CD4-positive, alpha-beta memory T cell (primary cell): ENCODE data around the gene RASGRF1. TPM values are rescaled to one million over a fixed set of nuclear protein-coding genes. Genes with fewer than 3 reads are reported as not detected.

Experiments used
- CTCF ChIA-PET: fragments of 350-600 bp; sonication (Branson Sonifier 250); formaldehyde crosslinking; loops from one replicate; lab custom pipeline; 2021; ENCODE audit warnings: inconsistent platforms; ENCODE audit not compliant: partially characterized antibody; lab: Charles Lee
- POLR2A ChIA-PET: fragments of 350-600 bp; sonication (Branson Sonifier 250); formaldehyde crosslinking; loops from one replicate; lab custom pipeline; 2021; ENCODE audit not compliant: partially characterized antibody; lab: Charles Lee
- DNase-seq, 5 donors: peaks; one replicate each; pipeline versions ENCODE4 v3.0.0 to v3.0.0-alpha.2; 2020 to 2022; ENCODE audit warnings: mixed read lengths in 1 of 5
- H3K27ac ChIP-seq: one replicate; pipeline ENCODE4 v1.7.0; 2013; ENCODE audit warnings: low read depth, low read length
- H3K27me3 ChIP-seq: 2 replicates; pipeline ENCODE4 v1.7.0; 2013; ENCODE audit warnings: mild to moderate bottlenecking, low read length, moderate library complexity; ENCODE audit not compliant: insufficient read depth
- H3K36me3 ChIP-seq: 2 replicates; pipeline ENCODE4 v1.7.0; 2013; ENCODE audit warnings: mild to moderate bottlenecking, low read length, moderate library complexity; ENCODE audit not compliant: insufficient read depth
- H3K4me1 ChIP-seq: 2 replicates; pipeline ENCODE4 v1.7.0; 2013; ENCODE audit warnings: mild to moderate bottlenecking, low read length, moderate library complexity; ENCODE audit not compliant: insufficient read depth
- H3K4me3 ChIP-seq, 2 donors: one replicate each; pipeline ENCODE4 v1.7.0; 2013; ENCODE audit warnings: low read length in 2 of 2, mild to moderate bottlenecking in 1 of 2
- H3K9me3 ChIP-seq, 2 donors: one replicate each; pipeline ENCODE4 v1.7.0; 2013; ENCODE audit warnings: low read length in 2 of 2, control low read depth in 1 of 2; ENCODE audit not compliant: control insufficient read depth in 1 of 2
- H3K27ac Mint-ChIP-seq, 7 donors: one replicate each; pipeline ENCODE4 v1.8.0; 2020 to 2021; ENCODE audit warnings: mixed read lengths in 7 of 7, mild to moderate bottlenecking in 6 of 7, inconsistent platforms in 3 of 7, moderate library complexity in 3 of 7
- H3K27me3 Mint-ChIP-seq, 2 donors: one replicate each; pipeline ENCODE4 v1.8.0; 2020 to 2021; ENCODE audit warnings: mixed read lengths in 2 of 2
- H3K36me3 Mint-ChIP-seq, 2 donors: one replicate each; pipeline ENCODE4 v1.8.0; 2020 to 2021; ENCODE audit warnings: mixed read lengths in 2 of 2, inconsistent platforms in 1 of 2, mild to moderate bottlenecking in 1 of 2
- H3K4me1 Mint-ChIP-seq, 4 donors: one replicate each; pipeline ENCODE4 v1.8.0; 2020 to 2021; ENCODE audit warnings: mixed read lengths in 4 of 4, mild to moderate bottlenecking in 1 of 4
- H3K4me3 Mint-ChIP-seq, 8 donors: one replicate each; pipeline ENCODE4 v1.8.0; 2020 to 2021; ENCODE audit warnings: mixed read lengths in 8 of 8, mild to moderate bottlenecking in 7 of 8, moderate library complexity in 6 of 8, inconsistent platforms in 3 of 8
- H3K9me3 Mint-ChIP-seq, 8 donors: one replicate each; pipeline ENCODE4 v1.8.0; 2020 to 2021; ENCODE audit warnings: mixed read lengths in 8 of 8, mild to moderate bottlenecking in 5 of 8, inconsistent platforms in 3 of 8, moderate library complexity in 1 of 8
- intact Hi-C: fragments of 100-400 bp; cut with micrococcal nuclease; formaldehyde crosslinking; loops from one replicate; pipeline ENCODE4 v1.15.1; 2023
- polyA plus RNA-seq, 2 donors: library from polyadenylated mRNA; unstranded; fragments of 300-500 nt; fragmentation: Illumina TruSeq; gene quantifications; one replicate each; pipeline ENCODE4 v1.2.3, GENCODE V29; 2021
- total RNA-seq, 2 experiments: library from RNA; stranded (reverse); gene quantifications; one replicate each; pipeline ENCODE4 v1.2.3, GENCODE V29; 2021

Gene RASGRF1
- total and polyA plus RNA-seq, 4 experiments from 2014 or later, result not detected

DNA sequence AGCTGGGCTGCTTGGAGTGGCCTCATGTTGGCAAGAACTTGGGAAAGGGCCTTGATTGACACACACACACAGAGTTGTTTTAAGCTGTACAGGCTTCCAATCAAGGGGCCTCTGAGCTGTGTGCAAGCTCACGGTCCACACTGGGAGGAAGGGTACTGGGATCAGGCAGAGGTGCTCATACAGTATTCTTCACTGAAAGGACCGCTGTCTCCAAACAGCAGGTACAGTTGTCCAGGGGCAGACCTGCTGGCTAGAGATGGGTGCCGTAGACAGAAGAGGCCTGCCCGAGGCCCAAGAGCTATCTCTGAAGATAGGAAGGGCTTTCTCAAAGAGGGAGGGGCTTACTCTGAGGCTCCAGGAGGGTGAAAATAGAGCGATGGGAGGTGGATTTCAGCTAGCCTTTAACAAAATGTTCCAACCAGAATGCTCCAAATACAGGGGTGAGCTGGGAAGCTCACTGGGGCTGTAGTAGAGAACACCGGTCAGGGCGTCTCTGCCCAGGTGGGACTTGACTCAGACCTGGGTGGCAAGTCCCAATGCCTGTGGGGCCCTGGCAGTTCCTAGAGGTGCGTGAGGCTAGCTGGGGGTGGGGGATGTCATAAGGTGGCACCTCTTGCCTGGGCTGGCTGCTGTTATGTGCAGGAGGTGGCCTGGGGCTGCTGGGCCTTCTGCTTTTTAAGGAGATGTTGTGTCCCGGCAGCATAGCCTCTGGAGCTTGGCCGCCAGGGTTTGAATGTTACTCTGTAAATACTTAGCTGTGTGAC, 42.7 kb downstream of the RASGRF1 start:
- peaks cover 6 to 10% of the 10 kb centered on the region in 2 donors for H3K27me3 Mint-ChIP-seq
- peaks cover 4 to 16% (median 12%) of the 10 kb centered on the region in 8 donors for H3K9me3 Mint-ChIP-seq
- intact Hi-C loops, result no loop called here
- no peaks in the 10 kb centered on the region for H3K36me3 ChIP-seq
- no peaks in the 10 kb centered on the region for H3K4me1 Mint-ChIP-seq
- H3K36me3 Mint-ChIP-seq, result no peaks in the 10 kb centered on the region
- H3K9me3 ChIP-seq, result peaks cover 0 to under 1% of the 10 kb centered on the region in 2 donors
- CTCF ChIA-PET, result interaction anchor here (2.4 kb wide), 1 partner anchor 20 kb away, joined by 8 read pairs; no protein-coding TSS in a partner anchor
- POLR2A ChIA-PET, result no interaction called here
- no peaks in the 10 kb centered on the region for H3K27me3 ChIP-seq
- no peak overlapping the region for H3K27ac ChIP-seq
- H3K27ac Mint-ChIP-seq, result no peak overlapping the region
- DNase-seq, result no peak
- H3K4me1 ChIP-seq, result no peaks in the 10 kb centered on the region
- no peak overlapping the region for H3K4me3 ChIP-seq
- H3K4me3 Mint-ChIP-seq, result no peak overlapping the region

DNA sequence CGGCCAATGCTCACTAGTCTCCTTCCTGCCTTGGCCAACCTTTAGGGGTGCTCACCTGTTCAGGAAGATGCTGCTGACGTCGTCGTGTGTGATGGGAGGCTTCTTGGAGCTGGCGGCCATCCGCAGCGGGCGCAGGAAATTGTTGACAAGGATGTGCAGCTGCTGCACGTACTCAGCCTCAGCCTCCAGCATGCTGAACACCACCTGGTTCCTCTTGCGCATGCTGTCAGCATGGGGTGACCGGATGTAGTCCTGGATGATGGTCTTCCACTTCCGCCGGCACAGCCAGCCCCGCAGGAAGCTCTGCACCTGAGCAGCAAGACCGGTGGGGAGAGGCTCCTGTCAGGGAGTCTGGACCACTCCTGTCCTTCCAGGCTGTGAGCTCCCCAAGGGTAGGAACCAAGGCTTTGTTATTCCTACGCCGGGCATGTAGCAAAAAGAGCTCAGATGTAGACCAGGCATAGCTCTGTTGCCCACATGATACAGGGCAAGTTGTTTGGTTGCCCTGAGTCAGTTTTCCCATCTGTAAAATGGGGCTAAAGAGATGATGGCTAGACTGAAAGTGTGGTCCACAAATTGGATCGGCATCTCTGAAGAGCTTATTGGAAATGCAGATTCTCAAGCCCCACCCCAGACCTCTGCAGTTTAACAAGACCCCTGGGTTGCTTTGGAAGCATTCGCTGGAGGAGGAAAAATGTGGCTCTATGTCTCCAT, 43.7 kb downstream of the RASGRF1 start:
- H3K4me1 Mint-ChIP-seq, result no peaks in the 10 kb centered on the region
- DNase-seq, result no peak
- H3K27ac Mint-ChIP-seq, result no peak overlapping the region
- no peak overlapping the region for H3K27ac ChIP-seq
- H3K4me1 ChIP-seq, result no peaks in the 10 kb centered on the region
- intact Hi-C loops, result no loop called here
- no peak overlapping the region for H3K4me3 ChIP-seq
- H3K27me3 Mint-ChIP-seq, result peaks cover 7 to 10% of the 10 kb centered on the region in 2 donors
- no peak overlapping the region for H3K4me3 Mint-ChIP-seq
- ChIA-PET POLR2A (no interaction called here), CTCF (interaction anchor here (2.4 kb wide), 1 partner anchor 19 kb away, joined by 8 read pairs; no protein-coding TSS in a partner anchor)
- no peaks in the 10 kb centered on the region for H3K36me3 ChIP-seq
- peaks cover 4 to 22% (median 13%) of the 10 kb centered on the region in 8 donors for H3K9me3 Mint-ChIP-seq
- no peaks in the 10 kb centered on the region for H3K27me3 ChIP-seq
- peaks cover 0 to 5% of the 10 kb centered on the region in 2 donors for H3K9me3 ChIP-seq
- no peaks in the 10 kb centered on the region for H3K36me3 Mint-ChIP-seq

DNA sequence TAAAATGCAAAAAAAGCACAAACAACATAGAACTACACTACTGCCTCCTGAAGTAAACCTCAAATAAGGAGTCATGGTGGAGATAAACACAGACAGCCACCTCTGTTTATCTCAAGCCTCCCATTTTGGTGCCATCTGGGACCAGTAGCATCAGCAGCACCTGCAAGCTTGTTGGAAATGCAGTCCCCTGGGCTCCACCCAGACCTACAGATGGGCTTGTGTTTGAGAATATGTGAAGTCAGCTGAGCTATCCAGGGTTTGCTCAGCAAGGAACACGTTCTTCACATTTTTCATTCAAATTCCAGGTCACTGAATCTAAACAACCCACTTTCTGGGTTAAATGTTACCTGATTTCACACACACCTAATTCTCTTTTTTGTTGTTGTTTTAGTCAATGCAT, 45.5 kb downstream of the RASGRF1 start:
- no peak overlapping the region for H3K4me3 ChIP-seq
- Mint-ChIP-seq H3K27me3 (peaks cover 11 to 14% of the 10 kb centered on the region in 2 donors), H3K36me3 (no peaks in the 10 kb centered on the region), H3K27ac (no peak overlapping the region), H3K4me1 (no peaks in the 10 kb centered on the region), H3K4me3 (no peak overlapping the region), H3K9me3 (peaks cover 4 to 23% (median 15%) of the 10 kb centered on the region in 8 donors)
- H3K9me3 ChIP-seq, result peaks cover 0 to 5% of the 10 kb centered on the region in 2 donors
- ChIA-PET CTCF (no interaction called here), POLR2A (no interaction called here)
- intact Hi-C loops, result no loop called here
- no peaks in the 10 kb centered on the region for H3K27me3 ChIP-seq
- DNase-seq, result no peak
- H3K27ac ChIP-seq, result no peak overlapping the region
- no peaks in the 10 kb centered on the region for H3K36me3 ChIP-seq
- H3K4me1 ChIP-seq, result no peaks in the 10 kb centered on the region

DNA sequence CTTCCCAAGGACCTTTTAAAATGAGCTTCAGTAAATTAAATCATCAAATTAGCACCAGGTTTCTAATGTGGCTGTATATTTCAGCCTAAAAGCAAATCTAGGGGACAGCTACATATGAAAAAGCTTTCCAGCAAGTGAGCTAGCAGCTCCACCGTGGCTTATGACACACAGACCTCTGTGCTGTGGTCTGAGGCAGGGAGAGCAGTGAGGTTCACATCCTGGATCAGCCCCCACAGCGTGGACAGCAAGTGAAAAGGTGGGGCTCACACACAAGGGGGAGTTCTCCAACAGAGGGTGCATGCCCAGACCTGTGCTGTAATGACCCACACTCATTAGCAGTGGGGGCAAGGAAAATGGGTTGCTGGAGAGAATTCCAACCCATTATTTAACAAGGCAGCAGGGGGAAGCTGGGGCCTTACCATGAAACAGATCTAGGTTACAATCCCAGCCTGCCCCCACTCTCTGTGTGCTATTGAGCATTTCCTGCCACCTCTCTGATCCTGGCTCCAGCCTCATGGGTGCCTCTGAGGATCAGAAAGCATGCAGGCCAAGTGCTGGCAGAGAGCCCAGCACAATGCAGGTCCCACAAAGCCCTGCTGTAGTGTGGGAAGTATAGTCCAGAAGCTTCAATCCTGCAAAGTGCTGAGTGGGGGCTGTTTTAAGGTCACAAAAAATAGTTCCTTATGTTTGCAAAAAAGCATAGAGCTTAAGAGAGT, 48.2 kb downstream of the RASGRF1 start:
- POLR2A ChIA-PET, result no interaction called here
- DNase-seq, result no peak
- H3K9me3 Mint-ChIP-seq, result peaks cover 4 to 23% (median 15%) of the 10 kb centered on the region in 8 donors
- Histone ChIP-seq H3K4me1 (no peaks in the 10 kb centered on the region), H3K36me3 (no peaks in the 10 kb centered on the region), H3K4me3 (no peak overlapping the region), H3K9me3 (peaks cover 0 to 5% of the 10 kb centered on the region in 2 donors), H3K27me3 (no peaks in the 10 kb centered on the region), H3K27ac (no peak overlapping the region)
- H3K4me3 Mint-ChIP-seq, result no peak overlapping the region
- H3K36me3 Mint-ChIP-seq, result no peaks in the 10 kb centered on the region
- CTCF ChIA-PET, result interaction anchor here (0.6 to 1.8 kb wide), 2 partner anchors 14 to 16 kb away, joined by 3 to 5 read pairs; no protein-coding TSS in a partner anchor
- no peaks in the 10 kb centered on the region for H3K4me1 Mint-ChIP-seq
- H3K27me3 Mint-ChIP-seq, result peaks cover 13% of the 10 kb centered on the region in 2 donors
- H3K27ac Mint-ChIP-seq, result no peak overlapping the region
- intact Hi-C loops, result no loop called here

DNA sequence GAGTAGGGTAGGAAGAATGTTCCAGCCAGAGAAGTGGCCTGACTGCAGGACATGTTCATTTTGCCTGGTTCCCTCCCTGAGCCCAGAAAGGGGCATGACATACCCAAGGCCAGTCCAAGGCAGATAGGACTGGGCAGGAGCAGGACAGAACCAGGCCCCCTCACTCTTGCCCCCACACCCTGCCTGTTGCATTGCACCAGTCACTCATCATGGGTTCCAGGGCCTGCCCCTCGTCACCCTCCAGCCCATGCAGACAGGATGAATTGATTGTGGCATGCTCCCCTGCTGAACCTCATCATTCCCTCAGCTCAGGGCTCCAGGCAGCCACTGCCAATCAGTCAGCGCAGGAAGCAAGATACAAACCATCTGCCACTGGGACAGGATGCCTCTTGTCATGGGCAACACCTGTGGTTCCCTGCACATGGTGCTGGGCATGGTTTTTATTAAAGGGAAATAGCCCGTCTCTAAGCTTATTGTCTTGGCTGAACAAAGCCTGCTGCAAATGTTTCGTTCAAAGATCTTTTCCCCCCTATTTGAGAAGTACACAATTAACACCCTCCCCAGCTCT, 48.9 kb downstream of the RASGRF1 start:
- intact Hi-C loops, result no loop called here
- no peak overlapping the region for H3K4me3 Mint-ChIP-seq
- H3K27me3 Mint-ChIP-seq, result peaks cover 18 to 19% of the 10 kb centered on the region in 2 donors
- ChIA-PET POLR2A (no interaction called here), CTCF (interaction anchor here (0.6 to 1.8 kb wide), 2 partner anchors 13 to 16 kb away, joined by 3 to 5 read pairs; no protein-coding TSS in a partner anchor)
- no peaks in the 10 kb centered on the region for H3K36me3 Mint-ChIP-seq
- no peaks in the 10 kb centered on the region for H3K36me3 ChIP-seq
- no peak for DNase-seq
- no peak overlapping the region for H3K27ac ChIP-seq
- H3K27me3 ChIP-seq, result no peaks in the 10 kb centered on the region
- peaks cover 4 to 23% (median 15%) of the 10 kb centered on the region in 8 donors for H3K9me3 Mint-ChIP-seq
- H3K4me1 Mint-ChIP-seq, result no peaks in the 10 kb centered on the region
- peaks cover 0 to 5% of the 10 kb centered on the region in 2 donors for H3K9me3 ChIP-seq
- H3K4me3 ChIP-seq, result no peak overlapping the region
- no peak overlapping the region for H3K27ac Mint-ChIP-seq
- no peaks in the 10 kb centered on the region for H3K4me1 ChIP-seq

DNA sequence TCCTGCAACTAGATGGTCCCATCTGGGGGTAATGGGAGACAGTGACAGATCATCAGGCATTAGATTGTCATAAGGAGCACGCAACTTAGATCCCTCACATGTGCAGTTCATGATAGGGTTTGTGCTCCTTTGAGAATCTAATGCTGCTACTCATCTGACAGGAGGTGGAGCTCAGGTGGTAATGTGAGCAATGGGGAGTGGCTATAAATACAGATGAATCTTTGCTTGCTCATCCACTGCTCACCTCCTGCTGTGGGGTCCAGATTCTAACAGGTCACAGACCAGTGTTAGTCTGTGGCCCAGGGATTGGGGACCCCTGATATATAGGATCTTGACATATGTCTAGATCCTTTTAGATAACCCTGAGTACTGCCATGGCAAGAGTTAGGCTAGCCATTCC, 52.7 kb downstream of the RASGRF1 start:
- H3K4me3 ChIP-seq, result no peak overlapping the region
- Mint-ChIP-seq H3K27me3 (peaks cover 18 to 23% of the 10 kb centered on the region in 2 donors), H3K27ac (no peak overlapping the region), H3K4me1 (no peaks in the 10 kb centered on the region), H3K4me3 (no peak overlapping the region), H3K36me3 (no peaks in the 10 kb centered on the region), H3K9me3 (peaks cover 0 to 8% (median 3%) of the 10 kb centered on the region in 8 donors)
- no peak for DNase-seq
- intact Hi-C loops, result no loop called here
- no peaks in the 10 kb centered on the region for H3K27me3 ChIP-seq
- H3K4me1 ChIP-seq, result no peaks in the 10 kb centered on the region
- ChIA-PET CTCF (interaction anchor here (0.9 kb wide), 1 partner anchor 9 kb away, joined by 3 read pairs; no protein-coding TSS in a partner anchor), POLR2A (no interaction called here)
- no peaks in the 10 kb centered on the region for H3K36me3 ChIP-seq
- H3K9me3 ChIP-seq, result peaks cover 0 to 4% of the 10 kb centered on the region in 2 donors
- no peak overlapping the region for H3K27ac ChIP-seq
